Measurements from ENCODE around the gene PRDM8. TPM values are rescaled to one million over a fixed set of nuclear protein-coding genes. Genes with fewer than 3 reads are reported as not detected.
A peak's percentile ranks its signal among the peaks of the same experiment; 100 is the strongest.

The PRDM8 gene
- total and polyA plus RNA-seq, 2 of the 4 experiments (the other 2 are of a cell fraction): 5.7 to 15.8 TPM

- peaks cover 4% of the 10 kb centered on the region; the same call in 1 of the 2 replicates for H3K4me1 ChIP-seq (ENCODE audit: control insufficient read depth, insufficient read depth, low read length)
- no peak overlapping the region for H3K4me2 ChIP-seq (ENCODE audit: low read depth, low read length)
- no peak overlapping the region for H3K18ac ChIP-seq (ENCODE audit: low read depth, low read length)
These were observed 31.2 kb downstream of the PRDM8 start for GRCh38 chr4:80228460-80228859.

More at GRCh38 chr4:80228460-80228859, 31.2 kb downstream of the PRDM8 start:
- in situ Hi-C loops (cut with MboI; ENCODE audit: low sequenced_read_pairs) (loop anchor here (10.0 kb wide), 1 partner anchor 106 kb away; the partner anchor contains the start of gene CFAP299), intact Hi-C loops (cut with micrococcal nuclease) (no loop called here), dilution Hi-C loops (cut with HindIII; ENCODE audit: low sequenced_read_pairs, unreplicated experiment) (no loop called here)
- CTCF ChIA-PET: interaction anchor here (0.6 to 1.2 kb wide), 3 partner anchors 16 to 95 kb away, joined by 3 read pairs; no protein-coding TSS in a partner anchor
- Histone ChIP-seq H3K4me3 (ENCODE audit: insufficient read depth, low read depth, low read length) (no peak overlapping the region), H3K23ac (ENCODE audit: low read depth, low read length) (no peak overlapping the region), H3K9me3 (ENCODE audit: control insufficient read depth, insufficient read depth, low read length) (no peaks in the 10 kb centered on the region), H3K56ac (ENCODE audit: extremely low read depth, insufficient read depth, low read length) (no peak overlapping the region), H3K9ac (ENCODE audit: low read depth, low read length) (no peak overlapping the region), H2BK5ac (ENCODE audit: low read depth, low read length, poor library complexity, severe bottlenecking) (no peak overlapping the region), H3K4ac (ENCODE audit: low read depth, low read length) (no peak overlapping the region), H3K14ac (replicated peaks; ENCODE audit: low read depth, low read length) (no peak overlapping the region), H2BK15ac (ENCODE audit: low read depth, low read length) (no peak overlapping the region), H3K9me1 (ENCODE audit: insufficient read depth, low read length) (peaks cover 4% of the 10 kb centered on the region; the same call in 1 of the 2 replicates), H3K27ac (ENCODE audit: insufficient read depth, low read length) (no peak overlapping the region), H4K8ac (ENCODE audit: low read depth in 2 of 2, low read length in 2 of 2) (no peak overlapping the region), H2AK5ac (ENCODE audit: low read depth, low read length) (no peak overlapping the region), H2AFZ (replicated peaks; ENCODE audit: low read length, poor library complexity) (no peak overlapping the region), H3K27me3 (ENCODE audit: control insufficient read depth, insufficient read depth, low read length) (no peaks in the 10 kb centered on the region), H3K36me3 (ENCODE audit: control insufficient read depth, insufficient read depth, low read length) (no peaks in the 10 kb centered on the region), H4K5ac (ENCODE audit: low read depth, low read length) (no peak overlapping the region; the same call in 1 of the 2 replicates), H2BK120ac (ENCODE audit: low read depth, low read length) (peak overlapping the region; percentile 43; the same call in 1 of the 2 replicates), H4K91ac (ENCODE audit: insufficient read depth, low read depth, low read length) (no peak overlapping the region), H3K79me1 (ENCODE audit: low read depth in 1 of 2, low read length in 2 of 2) (peaks cover 3 to 15% of the 10 kb centered on the region in 2 experiments; a peak in 3 of 4 replicates), H4K20me1 (ENCODE audit: insufficient read depth, low read length) (no peaks in the 10 kb centered on the region), H2BK20ac (ENCODE audit: low read depth, low read length) (no peak overlapping the region), H2AK9ac (replicated peaks; ENCODE audit: low read depth, low read length, poor library complexity) (no peak overlapping the region)
- TF ChIP-seq MAFK (IDR thresholded peaks at IDR 0.05; ENCODE audit: low read depth, low read length): no peak
- TF ChIP-seq RFX5 (IDR thresholded peaks at IDR 0.05; ENCODE audit: low read depth, low read length): no peak
- TF ChIP-seq SMC3 (IDR thresholded peaks at IDR 0.05; ENCODE audit: low read depth, low read length): no peak
- no peak for TF ChIP-seq CTCF (conservative IDR thresholded peaks at IDR 0.05; ENCODE audit: low read depth, low read length)
- TF ChIP-seq POLR2A (IDR thresholded peaks at IDR 0.05; ENCODE audit: low read depth, low read length): no peak
- no peak for TF ChIP-seq MAZ (IDR thresholded peaks at IDR 0.05; ENCODE audit: borderline replicate concordance, low read depth, low read length)
- TF ChIP-seq RAD21 (IDR thresholded peaks at IDR 0.05; ENCODE audit: low read length): no peak
- no peak for TF ChIP-seq NFE2L2 (IDR thresholded peaks at IDR 0.05; ENCODE audit: low read depth, low read length)
- TF ChIP-seq CEBPB (IDR thresholded peaks at IDR 0.05; ENCODE audit: low read depth, low read length): no peak
- BruUV-seq (replicated peaks): no TSS peak
- no peak for ATAC-seq (ENCODE audit: low read depth)
- no peak for DNase-seq
- POLR2A ChIA-PET (ENCODE audit: unreplicated experiment): no interaction called here
